ENCODE results near the gene LAMA2. TPM values are rescaled to one million over a fixed set of nuclear protein-coding genes. Genes with fewer than 3 reads are reported as not detected.

Gene LAMA2
- total RNA-seq, 1 donor from 2014 or later, result 0.58 TPM

DNA sequence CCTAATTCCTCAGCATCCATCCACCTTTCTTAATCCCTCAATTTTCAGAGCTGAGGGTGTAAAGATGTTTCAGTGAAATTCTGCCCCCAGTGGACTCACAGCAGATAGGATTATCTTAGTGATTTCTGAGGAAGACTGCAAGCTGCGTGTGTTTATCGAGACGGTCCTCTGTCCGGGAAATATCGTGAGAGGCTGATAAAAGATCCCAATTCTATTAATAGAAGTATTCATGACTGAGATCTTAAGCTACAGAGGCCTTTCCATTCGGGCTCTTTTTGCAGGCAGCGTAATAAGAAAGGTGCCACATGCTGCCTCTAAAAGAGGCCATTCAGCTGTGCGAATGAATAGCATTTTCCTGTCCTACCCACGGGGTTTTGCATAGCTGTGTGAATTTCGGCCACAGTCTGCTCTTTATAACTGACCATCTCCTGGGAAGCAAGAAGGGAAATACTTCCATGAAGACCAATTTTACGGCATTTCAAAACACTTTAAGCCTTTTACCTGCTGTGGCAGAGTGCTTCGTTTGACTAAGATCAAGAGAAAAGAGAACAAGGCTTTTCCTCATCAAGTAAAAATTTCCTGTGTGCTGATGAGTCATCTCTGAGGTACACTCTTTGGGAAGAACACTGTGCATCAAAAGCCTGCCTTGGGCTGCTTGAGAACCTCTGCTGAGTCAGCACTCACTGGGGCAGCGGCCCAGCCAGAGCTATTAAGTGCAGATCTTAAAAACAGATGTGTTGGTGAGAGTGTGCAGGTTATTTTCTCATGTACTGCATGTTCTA lies 618.2 kb downstream of the LAMA2 start:
- DNase-seq (ENCODE audit: extremely low read depth, low read depth, low spot score), result no peak

DNA sequence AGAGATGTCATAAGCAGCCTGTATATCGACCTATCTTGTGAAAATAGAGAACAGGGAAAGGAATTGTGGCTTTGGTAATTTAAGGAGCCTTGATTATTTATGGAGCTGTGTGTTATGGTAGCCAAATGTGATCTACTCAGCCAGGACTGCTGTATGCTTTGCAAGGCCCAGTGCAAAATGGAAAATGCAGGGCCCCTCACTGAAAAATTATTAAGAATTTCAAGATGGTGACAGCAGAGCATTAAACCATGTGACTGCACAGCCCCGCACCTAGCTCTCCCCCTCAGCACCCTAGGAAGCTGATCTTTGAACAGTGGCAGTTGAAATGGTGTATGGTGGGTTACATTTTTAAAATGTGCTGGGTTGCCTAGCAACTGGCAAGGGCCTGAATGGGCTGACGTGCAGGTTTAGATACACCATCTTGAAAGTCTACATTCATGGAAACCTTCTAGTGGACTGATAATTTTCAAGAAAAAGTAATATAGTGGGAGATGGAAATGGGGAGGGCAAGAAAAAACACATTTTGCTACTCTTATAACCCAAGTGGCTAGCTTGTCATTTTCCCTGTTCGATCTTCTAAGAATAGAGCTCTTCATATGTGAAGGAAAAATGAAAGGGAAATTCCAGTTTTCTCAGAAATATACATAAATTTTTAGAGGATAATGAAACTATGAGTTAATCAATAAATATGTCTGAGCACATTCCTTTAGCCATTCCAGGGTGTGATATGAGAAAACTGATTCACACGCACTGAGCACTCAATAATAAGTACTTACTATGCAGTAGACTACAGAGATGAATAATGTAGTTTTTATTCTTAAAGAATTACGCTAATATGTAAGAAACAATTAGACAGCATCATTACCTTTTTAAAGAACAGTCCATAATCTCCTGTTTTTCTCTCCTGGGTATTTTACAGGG lies 619.1 kb downstream of the LAMA2 start:
- DNase-seq (ENCODE audit: extremely low read depth, low read depth, low spot score), result no peak

DNA sequence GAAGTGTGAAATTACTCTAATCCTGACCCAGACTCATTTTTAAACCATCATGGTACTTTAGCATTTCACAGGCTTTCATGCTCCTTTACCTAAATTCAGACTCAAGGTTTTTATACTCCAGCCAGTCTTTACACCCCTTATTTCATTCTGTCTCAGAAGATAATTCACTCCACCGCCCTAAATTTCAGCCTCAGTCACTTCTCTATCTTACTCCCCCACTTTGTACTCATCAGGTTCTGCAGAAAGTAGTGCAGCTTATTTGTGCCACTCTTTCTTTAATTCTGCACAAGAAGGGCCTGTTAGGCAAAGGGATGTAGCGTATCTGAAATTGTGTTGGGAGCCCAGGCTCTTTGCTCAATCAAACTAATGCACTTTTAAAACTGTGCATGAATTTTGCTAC lies 621.5 kb downstream of the LAMA2 start:
- no peak for DNase-seq (ENCODE audit: extremely low read depth, low read depth, low spot score)

DNA sequence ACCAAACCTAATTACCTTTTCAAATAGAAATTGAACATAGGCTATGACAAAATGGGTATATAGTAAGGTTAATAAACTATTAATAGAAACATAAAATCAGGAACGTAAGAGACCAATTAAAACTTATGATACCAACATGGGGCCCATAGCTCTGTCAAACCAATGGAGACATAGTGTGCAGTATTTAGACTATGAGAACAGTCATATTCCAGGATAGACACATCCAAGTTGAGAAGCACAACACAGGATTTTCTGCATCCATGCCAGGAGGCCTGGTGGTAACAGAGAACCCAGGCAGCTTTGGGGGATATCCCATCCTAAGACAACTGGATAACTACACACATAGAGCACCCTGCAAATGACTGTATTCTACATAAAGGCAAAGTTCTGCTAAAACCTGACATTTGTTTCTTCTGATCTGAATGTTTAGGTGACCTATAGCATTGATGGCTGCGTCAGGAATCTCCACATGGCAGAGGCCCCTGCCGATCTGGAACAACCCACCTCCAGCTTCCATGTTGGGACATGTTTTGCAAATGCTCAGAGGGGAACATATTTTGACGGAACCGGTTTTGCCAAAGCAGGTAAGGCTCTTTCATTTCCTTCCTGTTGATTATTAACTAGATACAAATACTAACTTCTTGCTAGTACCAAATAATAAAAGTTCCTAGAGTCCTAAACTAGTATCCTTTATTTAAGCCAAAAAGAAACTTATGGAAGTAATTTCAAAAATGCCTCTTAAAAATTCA lies 624.3 kb downstream of the LAMA2 start:
- DNase-seq (ENCODE audit: extremely low read depth, low read depth, low spot score), result no peak

DNA sequence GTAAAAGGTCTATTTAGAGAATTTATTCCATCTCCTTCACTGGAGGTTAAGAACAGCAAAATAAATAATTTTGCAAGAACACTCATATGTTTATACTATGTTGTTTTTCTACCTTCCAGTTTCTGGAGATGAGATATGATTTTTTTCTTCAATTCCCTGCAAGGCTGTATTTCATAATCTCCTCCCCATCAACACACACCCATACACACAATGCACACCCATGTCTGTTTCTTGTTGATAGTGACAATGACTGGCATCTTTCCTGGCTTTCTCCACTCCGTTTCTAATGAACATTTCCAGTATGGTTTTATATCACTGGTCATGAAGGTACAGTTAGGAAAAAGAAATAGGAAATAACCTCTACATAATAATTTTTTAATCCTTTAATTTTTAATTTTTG lies 624.9 kb downstream of the LAMA2 start:
- no peak for DNase-seq (ENCODE audit: extremely low read depth, low read depth, low spot score)

DNA sequence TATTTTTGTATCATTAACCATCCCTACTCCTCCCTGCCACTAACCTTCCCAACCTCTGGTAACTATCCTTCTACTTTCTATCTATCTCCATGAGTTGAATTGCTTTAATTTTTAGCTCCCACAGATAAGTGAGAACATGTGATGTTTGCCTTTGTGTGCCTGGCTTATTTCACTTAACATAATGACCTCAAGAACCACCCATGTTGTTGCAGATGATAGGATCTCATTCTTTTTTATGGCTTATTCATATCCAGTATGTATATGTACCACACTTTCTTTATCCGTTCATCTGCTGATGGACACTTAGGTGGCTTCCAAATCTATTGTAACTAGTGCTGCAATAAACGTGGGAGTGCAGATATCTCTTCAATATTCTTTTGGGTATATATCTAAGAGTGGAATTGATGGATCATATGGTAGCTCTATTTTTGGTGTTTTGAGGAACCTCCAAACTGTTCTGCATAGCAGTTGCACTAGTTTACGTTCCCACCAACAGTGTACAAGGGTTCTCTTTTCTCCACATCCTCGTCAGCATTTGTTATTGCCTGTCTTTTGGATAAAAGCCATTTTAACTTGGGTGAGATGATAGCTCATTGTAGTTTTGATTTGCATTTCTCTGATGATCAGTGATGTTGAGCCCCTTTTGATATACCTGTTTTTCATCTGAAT lies 625.7 kb downstream of the LAMA2 start:
- no peak for DNase-seq (ENCODE audit: extremely low read depth, low read depth, low spot score)

DNA sequence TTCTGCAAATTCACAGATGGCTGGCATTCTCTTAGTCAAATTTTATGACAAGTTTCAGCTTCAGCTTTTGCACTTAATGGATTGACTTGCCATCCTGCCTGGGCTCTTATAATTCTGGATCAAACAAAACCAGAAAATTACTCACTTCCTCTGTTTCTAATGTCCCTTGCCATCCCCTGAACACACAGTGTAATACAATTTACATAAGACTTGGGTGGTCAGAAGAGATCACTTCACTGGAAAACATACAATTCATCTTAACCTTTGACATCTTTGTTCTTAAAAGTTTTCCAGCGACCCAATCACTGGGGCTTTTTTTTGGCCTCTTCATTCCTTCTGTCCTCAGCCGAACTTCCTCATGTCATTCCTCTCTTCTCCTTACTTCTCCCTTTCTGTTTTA lies 628.0 kb downstream of the LAMA2 start:
- no peak for DNase-seq (ENCODE audit: extremely low read depth, low read depth, low spot score)

DNA sequence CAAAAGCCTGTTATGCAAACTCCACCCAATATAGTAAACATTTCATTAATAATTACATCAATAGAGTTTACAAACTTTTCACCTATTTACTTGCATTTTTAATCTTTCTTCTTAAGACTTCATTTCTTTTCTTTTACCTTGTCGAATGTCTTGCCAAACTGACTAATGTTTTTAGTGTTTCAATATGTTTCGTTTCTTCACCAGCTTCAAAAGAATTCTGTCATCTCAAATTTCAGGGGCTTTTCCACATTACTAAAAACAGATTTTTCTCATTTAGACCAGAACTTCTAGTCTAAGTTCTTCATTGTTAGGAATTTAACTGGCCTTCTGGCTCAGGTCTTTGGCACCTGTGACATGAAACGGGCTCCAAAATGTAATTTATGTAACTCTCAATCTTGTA lies 630.5 kb downstream of the LAMA2 start:
- no peak for DNase-seq (ENCODE audit: extremely low read depth, low read depth, low spot score)

DNA sequence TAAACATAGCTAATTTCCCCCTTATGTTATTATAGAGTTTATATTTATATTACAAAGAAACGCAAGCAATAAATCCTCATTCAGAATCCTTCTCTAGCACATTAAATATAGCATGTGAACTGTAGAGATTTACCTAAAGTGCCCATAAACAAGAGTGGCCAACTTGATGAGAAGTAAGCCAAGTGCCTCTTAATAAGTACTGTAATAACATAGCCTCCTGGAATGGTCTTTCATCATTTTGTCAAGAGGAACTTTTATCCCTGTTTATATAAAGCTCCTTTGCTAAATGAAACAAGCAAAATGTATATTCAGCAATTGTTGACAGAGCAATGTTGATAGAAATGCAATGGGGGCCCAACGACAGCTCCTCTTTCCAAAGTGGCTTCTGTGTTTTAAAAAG lies 632.1 kb downstream of the LAMA2 start:
- no peak for DNase-seq (ENCODE audit: extremely low read depth, low read depth, low spot score)

DNA sequence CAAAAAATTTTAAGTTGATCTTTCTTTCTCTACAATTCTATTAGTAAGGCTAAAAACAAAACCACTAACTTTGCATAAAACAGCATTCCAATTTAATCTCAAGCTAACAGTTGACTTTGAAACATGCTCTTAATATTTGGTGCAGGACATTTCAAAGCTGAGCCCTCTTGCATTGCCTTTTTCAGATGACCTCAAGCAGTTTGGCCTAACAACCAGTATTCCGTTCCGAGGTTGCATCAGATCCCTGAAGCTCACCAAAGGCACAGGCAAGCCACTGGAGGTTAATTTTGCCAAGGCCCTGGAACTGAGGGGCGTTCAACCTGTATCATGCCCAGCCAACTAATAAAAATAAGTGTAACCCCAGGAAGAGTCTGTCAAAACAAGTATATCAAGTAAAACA lies 633.1 kb downstream of the LAMA2 start:
- DNase-seq (ENCODE audit: extremely low read depth, low read depth, low spot score), result no peak

DNA sequence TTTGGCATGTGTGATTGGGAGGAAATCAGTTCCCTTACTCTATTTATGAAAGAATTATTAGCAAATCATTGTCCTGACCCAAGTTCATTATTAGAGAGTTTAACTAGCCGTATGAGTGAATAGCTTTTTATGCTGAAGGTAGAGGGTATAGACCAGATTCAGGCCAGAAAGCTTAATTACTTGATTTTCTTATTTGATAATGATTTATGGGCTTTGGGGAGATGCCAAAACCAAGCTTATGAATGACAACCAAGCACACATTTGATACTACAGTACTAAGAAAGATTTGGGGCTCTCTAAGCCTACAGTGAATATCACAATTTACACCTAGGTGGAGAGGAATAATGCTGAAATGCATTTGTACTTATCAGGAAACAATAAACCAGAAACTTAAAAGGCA lies 633.8 kb downstream of the LAMA2 start:
- DNase-seq (ENCODE audit: extremely low read depth, low read depth, low spot score), result no peak

DNA sequence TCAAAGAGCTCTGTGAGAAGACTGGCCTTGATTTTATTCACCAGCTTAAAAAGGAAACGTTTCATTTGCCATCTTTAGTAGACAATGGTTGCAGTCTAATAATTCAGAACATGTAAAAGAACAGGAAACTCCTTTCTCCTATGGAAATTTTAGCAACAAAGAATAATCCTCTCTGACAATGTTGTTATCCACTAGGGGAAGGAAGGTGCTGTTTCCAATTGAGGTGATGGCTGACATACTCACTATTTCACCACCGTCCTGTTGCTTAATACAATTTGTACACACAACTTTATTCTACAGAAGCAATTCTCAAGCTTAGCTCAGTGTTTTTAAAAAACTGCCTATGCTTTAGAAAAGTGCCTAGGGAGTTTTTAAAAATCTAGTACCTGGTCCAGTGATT lies 634.4 kb downstream of the LAMA2 start:
- DNase-seq (ENCODE audit: extremely low read depth, low read depth, low spot score), result no peak

DNA sequence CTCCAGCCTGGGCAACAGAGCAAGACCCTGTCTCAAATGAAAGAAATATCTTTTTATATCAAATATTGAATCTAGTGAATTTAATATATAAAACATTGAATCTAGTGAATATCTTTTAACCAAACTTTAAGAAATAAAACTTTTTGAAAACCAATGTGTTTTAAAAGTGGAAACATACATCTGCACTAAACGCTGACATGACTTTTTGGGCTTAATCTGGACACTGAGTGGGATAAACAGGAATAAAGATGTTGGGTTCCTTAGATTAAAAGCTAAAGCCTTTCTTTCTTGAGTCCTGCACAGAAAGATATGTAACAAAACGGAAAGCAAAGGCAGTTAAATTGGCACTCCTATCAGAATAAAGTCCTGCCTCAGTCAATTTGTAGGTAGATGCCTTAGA lies 636.8 kb downstream of the LAMA2 start:
- DNase-seq (ENCODE audit: extremely low read depth, low read depth, low spot score), result no peak

DNA sequence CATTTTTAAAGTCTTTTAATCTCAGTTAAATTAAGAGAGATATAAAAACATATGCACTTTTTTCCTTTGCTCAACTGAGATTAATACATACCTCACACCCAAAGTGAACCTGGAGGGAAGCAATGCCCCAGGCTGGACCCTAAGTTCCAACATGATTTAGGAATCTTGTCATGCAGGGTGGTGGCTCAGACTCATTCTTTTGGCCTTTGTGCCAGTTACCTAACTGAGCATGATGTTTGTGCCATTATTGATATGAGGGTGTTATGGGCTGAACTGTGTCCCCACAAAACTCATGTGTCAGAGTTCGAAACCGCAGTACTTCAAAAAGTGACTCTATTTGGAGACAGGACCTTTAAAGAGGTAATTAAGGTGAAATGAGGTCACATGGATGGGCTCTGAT lies 639.0 kb downstream of the LAMA2 start:
- DNase-seq (ENCODE audit: extremely low read depth, low read depth, low spot score), result no peak

DNA sequence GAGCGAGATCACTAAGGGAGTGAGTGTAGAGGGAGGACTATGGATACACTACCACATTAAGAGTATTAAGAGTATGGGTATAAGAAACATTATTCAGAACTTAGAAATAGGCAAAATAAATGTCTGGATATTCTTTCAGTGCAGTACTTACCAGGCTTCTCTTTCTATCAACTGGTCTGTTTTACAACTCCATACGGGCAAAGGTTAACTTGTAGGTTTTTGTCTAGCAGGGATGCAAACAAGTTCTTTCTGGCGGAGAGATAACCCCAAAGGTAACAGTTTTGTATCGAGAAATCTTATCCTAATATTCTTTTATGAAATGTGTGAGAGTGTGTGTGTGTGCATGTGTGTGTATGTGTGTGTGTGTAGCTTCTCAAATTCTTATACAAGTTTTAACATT lies 640.9 kb downstream of the LAMA2 start:
- no peak for DNase-seq (ENCODE audit: extremely low read depth, low read depth, low spot score)

DNA sequence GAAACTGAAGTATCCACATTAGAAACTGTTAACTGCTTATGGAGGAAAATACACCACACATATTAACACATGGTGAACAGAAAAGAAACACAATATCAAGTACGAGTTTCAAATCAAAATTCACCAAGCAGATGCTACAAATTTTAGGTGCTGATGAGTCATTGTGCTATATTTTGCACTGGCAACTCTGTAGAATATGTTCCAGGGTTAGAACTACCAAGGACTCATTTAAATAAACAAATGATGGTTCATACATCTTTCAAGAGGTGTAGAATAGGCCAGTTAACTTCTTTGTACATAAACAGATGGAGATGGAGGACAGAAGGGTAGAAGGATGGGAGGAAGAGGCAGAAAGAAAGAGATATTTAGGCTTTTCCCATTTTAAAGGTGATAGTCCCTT lies 642.1 kb downstream of the LAMA2 start:
- no peak for DNase-seq (ENCODE audit: extremely low read depth, low read depth, low spot score)

DNA sequence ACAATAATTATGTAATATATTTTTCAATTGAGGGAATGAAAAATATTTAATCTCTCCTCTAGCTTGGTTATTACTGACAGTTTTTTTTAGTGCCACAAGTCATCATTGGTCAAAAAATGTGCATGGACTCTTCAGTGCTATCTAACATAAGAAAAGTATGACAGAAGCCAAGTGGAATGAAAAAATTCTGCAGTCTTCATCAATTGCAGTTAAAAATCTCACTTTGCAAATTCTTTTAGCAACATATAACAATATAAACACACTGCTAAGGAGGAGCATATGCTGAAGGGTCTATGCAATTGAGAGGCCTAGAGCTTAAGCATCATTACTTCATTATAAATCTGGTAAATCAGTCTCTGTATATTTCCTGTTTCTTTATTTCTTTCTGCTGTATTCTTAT lies 652.0 kb downstream of the LAMA2 start:
- no peak for DNase-seq (ENCODE audit: extremely low read depth, low read depth, low spot score)

DNA sequence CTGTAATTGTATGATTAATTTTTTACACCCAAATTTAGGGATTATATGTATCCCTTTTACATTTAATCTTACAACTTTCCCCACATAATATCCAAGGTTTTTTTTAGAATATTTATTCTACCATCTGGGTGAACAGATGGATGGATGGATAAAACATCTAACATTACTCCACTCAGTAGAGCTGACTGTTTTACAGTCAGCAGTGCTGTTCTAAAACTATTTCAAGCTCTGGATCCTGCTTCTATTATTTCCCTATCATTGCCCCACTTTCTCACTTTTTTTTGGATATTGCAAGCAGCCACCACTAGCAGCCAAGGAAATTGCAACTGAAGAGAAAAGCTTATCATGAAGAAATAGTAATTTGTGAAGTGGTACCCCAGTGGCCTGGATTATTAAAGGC lies 653.3 kb downstream of the LAMA2 start:
- DNase-seq (ENCODE audit: extremely low read depth, low read depth, low spot score), result no peak

DNA sequence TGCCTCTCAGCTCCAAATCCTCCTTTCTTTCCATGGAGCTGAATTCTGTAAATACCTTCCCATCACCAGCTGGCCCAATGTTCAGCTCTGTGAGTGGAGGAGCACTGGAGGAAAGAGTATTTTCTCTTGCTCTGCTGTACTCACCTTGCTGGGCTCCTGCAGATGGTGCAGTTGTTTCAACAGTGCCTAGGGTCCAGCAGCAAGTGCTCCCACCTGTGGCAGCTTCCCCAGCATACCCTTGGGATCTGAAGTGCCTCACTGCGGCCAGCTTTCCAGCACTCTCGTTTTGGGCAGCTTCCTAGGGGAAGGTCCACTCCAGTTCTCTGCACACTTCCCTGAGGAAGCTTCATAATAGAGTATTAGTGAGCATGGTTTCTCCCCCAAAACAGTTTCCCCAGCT lies 656.1 kb downstream of the LAMA2 start:
- no peak for DNase-seq (ENCODE audit: extremely low read depth, low read depth, low spot score)

DNA sequence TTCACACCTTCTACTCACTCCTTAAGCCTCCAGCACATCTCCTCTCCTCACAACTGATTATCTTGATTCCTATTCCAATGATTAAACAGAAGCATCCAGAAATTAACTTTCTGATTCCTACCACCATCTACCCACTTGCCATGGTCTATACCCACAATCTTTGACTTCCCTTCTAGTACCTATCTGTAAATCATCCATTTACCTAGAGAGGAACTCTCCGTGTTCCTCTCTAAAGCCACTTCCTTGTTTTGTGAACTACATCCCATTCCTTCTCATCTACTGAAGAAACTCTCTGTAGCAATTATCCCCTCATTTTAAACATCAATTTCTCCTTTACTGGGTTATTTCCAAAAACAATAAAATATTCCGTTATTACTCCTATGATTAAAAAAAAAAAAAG lies 659.8 kb downstream of the LAMA2 start:
- DNase-seq (ENCODE audit: extremely low read depth, low read depth, low spot score), result no peak

DNA sequence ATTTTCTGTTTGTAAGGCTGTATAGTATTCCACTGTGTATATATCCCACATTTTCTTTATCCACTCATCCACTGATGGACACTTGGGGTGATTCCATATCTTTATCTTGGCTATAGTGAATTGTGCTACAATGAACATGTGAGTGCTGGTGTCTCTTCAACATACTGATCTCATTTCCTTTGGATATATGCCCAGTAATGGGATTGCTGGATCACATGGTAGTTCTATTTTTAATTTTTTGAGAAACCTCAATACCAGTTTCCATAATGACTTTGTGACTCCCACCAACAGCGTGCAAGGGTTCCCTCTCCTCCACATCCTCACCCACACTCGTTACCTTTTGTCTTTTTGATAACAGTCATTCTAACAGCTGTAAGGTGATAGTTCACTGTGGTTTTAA lies 661.0 kb downstream of the LAMA2 start:
- DNase-seq (ENCODE audit: extremely low read depth, low read depth, low spot score), result no peak
